Measurements from ENCODE around the gene TENT5D.
"Not testable (repeated sequence)": the region's sequence is repeated elsewhere in the genome, so short reads cannot be mapped to it uniquely, and the experiment has no call there.

Gene TENT5D

GRCh38 chrX:80420147-80420546 lies at the start of gene TENT5D:
TENT5D (plus strand) TSS chrX:80420447; CDS start chrX:80442540, 22,093 bp downstream.
- no peak for DNase-seq (ENCODE audit: low read depth, low spot score)

- DNase-seq (ENCODE audit: low read depth, low spot score) = not testable (repeated sequence)
These were observed 34.6 kb upstream of the TENT5D start for GRCh38 chrX:80385651-80386050.

GRCh38 chrX:80388206-80388605 lies 32.0 kb upstream of the TENT5D start:
- no peak for DNase-seq (ENCODE audit: low read depth, low spot score)

- no peak for DNase-seq (ENCODE audit: low read depth, low spot score)
These were observed 8.2 kb upstream of the TENT5D start for GRCh38 chrX:80412042-80412441.

GRCh38 chrX:80423000-80423399 lies 2.8 kb downstream of the TENT5D start:
- no peak for DNase-seq (ENCODE audit: low read depth, low spot score)

- DNase-seq (ENCODE audit: low read depth, low spot score) = no peak
These were observed 3.5 kb downstream of the TENT5D start for GRCh38 chrX:80423744-80424143.

- no peak for DNase-seq (ENCODE audit: low read depth, low spot score)
These were observed 10.7 kb downstream of the TENT5D start for GRCh38 chrX:80430826-80431504.

GRCh38 chrX:80431505-80431832 lies 11.2 kb downstream of the TENT5D start:
- DNase-seq (ENCODE audit: low read depth, low spot score) = no peak

- DNase-seq (ENCODE audit: low read depth, low spot score) = no peak
These were observed 12.2 kb downstream of the TENT5D start for GRCh38 chrX:80432441-80432840.

- no peak for DNase-seq (ENCODE audit: low read depth, low spot score)
These were observed 12.6 kb downstream of the TENT5D start for GRCh38 chrX:80432863-80433262.

GRCh38 chrX:80468166-80468565 lies 47.9 kb downstream of the TENT5D start:
- DNase-seq (ENCODE audit: low read depth, low spot score) = not testable (repeated sequence)

GRCh38 chrX:80471582-80471981 lies 51.3 kb downstream of the TENT5D start:
- DNase-seq (ENCODE audit: low read depth, low spot score) = no peak

- DNase-seq (ENCODE audit: low read depth, low spot score) = no peak
These were observed 65.3 kb downstream of the TENT5D start for GRCh38 chrX:80485543-80485942.

- DNase-seq (ENCODE audit: low read depth, low spot score) = no peak
These were observed 66.1 kb downstream of the TENT5D start for GRCh38 chrX:80486299-80486698.

GRCh38 chrX:80489166-80489565 lies 68.9 kb downstream of the TENT5D start:
- no peak for DNase-seq (ENCODE audit: low read depth, low spot score)

Data from astrocyte of the hippocampus (primary cell).